ENCODE measurements around the gene TSC22D4. TPM values are rescaled to one million over a fixed set of nuclear protein-coding genes. Genes with fewer than 3 reads are reported as not detected.

TSC22D4 gene
- total and polyA plus RNA-seq, 2 donors (not counting 1 experiment from before 2014, with no cell fraction given): 13.2 to 21.1 TPM

GRCh38 chr7:100437150-100438100 is 41.6 kb downstream of the TSC22D4 start:
- no peak overlapping the region for H2AFZ ChIP-seq (ENCODE audit: low read length)
- DNase-seq (ENCODE audit: low read depth in 2 of 2): no peak
- H4K20me1 ChIP-seq (ENCODE audit: control insufficient read depth, extremely low read depth, insufficient read depth, low read length): no peaks in the 10 kb centered on the region
- H3K9me3 ChIP-seq (ENCODE audit: control insufficient read depth, insufficient read depth, low read depth, low read length): no peaks in the 10 kb centered on the region
- no peak overlapping the region for H3K9ac ChIP-seq (ENCODE audit: insufficient read depth, low read length)
- H3K79me2 ChIP-seq (ENCODE audit: control insufficient read depth, insufficient read depth, low read length): peaks cover 31% of the 10 kb centered on the region
- no peak overlapping the region for H3K27ac ChIP-seq (ENCODE audit: insufficient read depth, low read length)
- peaks cover 12% of the 10 kb centered on the region for H3K36me3 ChIP-seq (ENCODE audit: control insufficient read depth, insufficient read depth, low read length)
- TF ChIP-seq EZH2 (IDR thresholded peaks at IDR 0.05; ENCODE audit: low read length, missing control alignments) (no peak), CTCF (conservative IDR thresholded peaks at IDR 0.05 in 1 of 2, IDR thresholded peaks at IDR 0.05 in 1 of 2; ENCODE audit: low read depth in 1 of 2, low read length in 2 of 2) (no peak)
- no peak overlapping the region for H3K4me2 ChIP-seq (ENCODE audit: extremely low read depth, insufficient read depth, low read length)
- H3K4me3 ChIP-seq (replicated peaks in 1 of 4; ENCODE audit: control extremely low read depth in 1 of 4, insufficient read depth in 1 of 4, low read depth in 3 of 4, low read length in 4 of 4): no peak overlapping the region
- peaks cover 8% of the 10 kb centered on the region for H3K4me1 ChIP-seq (ENCODE audit: control insufficient read depth, extremely low read depth, insufficient read depth, low read length)
- H3K27me3 ChIP-seq (ENCODE audit: control insufficient read depth, insufficient read depth, low read length): no peaks in the 10 kb centered on the region

GRCh38 chr7:100435401-100436304 is 43.4 kb downstream of the TSC22D4 start:
- peaks cover 48% of the 10 kb centered on the region for H3K79me2 ChIP-seq (ENCODE audit: control insufficient read depth, insufficient read depth, low read length)
- H3K4me3 ChIP-seq (replicated peaks in 1 of 4; ENCODE audit: control extremely low read depth in 1 of 4, insufficient read depth in 1 of 4, low read depth in 3 of 4, low read length in 4 of 4): peak overlapping the region; percentile 58 to 85 (median 76)
- peak in 1 of 2 donors; percentile 33 for DNase-seq (ENCODE audit: low read depth in 2 of 2)
- peak overlapping the region; percentile 91 for H3K9ac ChIP-seq (ENCODE audit: insufficient read depth, low read length)
- peaks cover 11% of the 10 kb centered on the region for H3K4me1 ChIP-seq (ENCODE audit: control insufficient read depth, extremely low read depth, insufficient read depth, low read length)
- no peak overlapping the region for H2AFZ ChIP-seq (ENCODE audit: low read length)
- H3K36me3 ChIP-seq (ENCODE audit: control insufficient read depth, insufficient read depth, low read length): peaks cover 15% of the 10 kb centered on the region
- TF ChIP-seq CTCF (conservative IDR thresholded peaks at IDR 0.05 in 1 of 2, IDR thresholded peaks at IDR 0.05 in 1 of 2; ENCODE audit: low read depth in 1 of 2, low read length in 2 of 2) (no peak), EZH2 (IDR thresholded peaks at IDR 0.05; ENCODE audit: low read length, missing control alignments) (no peak)
- no peaks in the 10 kb centered on the region for H4K20me1 ChIP-seq (ENCODE audit: control insufficient read depth, extremely low read depth, insufficient read depth, low read length)
- H3K9me3 ChIP-seq (ENCODE audit: control insufficient read depth, insufficient read depth, low read depth, low read length): no peaks in the 10 kb centered on the region
- H3K27ac ChIP-seq (ENCODE audit: insufficient read depth, low read length): peak overlapping the region; percentile 94
- H3K27me3 ChIP-seq (ENCODE audit: control insufficient read depth, insufficient read depth, low read length): no peaks in the 10 kb centered on the region
- H3K4me2 ChIP-seq (ENCODE audit: extremely low read depth, insufficient read depth, low read length): peak overlapping the region; percentile 89

All from fibroblast of lung (primary cell).